GM18858 (cell line): ENCODE data around the gene WHRN.

Experiments used
- ATAC-seq: cut with Tn5 transposase; IDR thresholded peaks from one replicate; pipeline ENCODE4 v1.9.1; 2021; ENCODE audit not compliant: unreplicated experiment

WHRN gene

GRCh38 chr9:114493521-114494184 is 11.6 kb downstream of the WHRN start:
- ATAC-seq, result no peak

GRCh38 chr9:114492991-114493390 is 12.3 kb downstream of the WHRN start:
- no peak for ATAC-seq

GRCh38 chr9:114491430-114492003 is 13.8 kb downstream of the WHRN start:
- ATAC-seq, result no peak

GRCh38 chr9:114489928-114490327 is 15.3 kb downstream of the WHRN start:
- no peak for ATAC-seq

DNA sequence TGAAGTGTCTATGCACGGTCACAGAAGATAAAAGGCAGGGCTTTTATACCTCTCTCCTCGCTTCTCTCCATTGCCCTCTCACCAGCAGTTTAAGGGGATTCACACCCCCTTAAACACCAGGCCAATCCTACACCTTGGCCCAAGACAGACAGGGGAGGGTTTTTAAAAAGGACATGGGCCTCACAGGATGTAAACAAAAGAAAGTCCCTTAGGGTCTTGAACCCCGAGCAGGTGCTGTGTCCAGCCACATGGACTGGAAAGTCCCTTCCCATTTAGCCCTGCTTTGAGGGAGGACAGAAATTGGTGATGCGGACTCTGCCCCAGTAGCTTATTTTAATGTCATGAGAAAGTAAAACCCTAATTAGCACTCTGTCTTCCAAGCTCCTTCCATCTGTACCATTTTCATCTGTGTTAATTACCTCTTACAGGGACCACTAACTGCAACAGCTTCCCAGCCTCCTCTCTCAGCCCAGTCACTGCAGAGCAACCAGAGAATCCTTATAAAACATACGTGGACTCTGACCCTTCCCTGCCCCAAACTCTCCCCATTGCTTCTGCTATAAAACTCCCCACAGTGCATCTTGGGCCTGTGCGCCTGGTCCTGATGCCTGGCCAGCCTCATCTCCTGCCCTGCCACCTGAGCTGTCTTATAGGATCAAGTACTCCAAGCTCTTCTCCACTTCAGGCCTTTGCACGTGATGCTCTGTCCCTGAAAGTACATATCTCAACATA is 16.7 kb downstream of the WHRN start:
- no peak for ATAC-seq

DNA sequence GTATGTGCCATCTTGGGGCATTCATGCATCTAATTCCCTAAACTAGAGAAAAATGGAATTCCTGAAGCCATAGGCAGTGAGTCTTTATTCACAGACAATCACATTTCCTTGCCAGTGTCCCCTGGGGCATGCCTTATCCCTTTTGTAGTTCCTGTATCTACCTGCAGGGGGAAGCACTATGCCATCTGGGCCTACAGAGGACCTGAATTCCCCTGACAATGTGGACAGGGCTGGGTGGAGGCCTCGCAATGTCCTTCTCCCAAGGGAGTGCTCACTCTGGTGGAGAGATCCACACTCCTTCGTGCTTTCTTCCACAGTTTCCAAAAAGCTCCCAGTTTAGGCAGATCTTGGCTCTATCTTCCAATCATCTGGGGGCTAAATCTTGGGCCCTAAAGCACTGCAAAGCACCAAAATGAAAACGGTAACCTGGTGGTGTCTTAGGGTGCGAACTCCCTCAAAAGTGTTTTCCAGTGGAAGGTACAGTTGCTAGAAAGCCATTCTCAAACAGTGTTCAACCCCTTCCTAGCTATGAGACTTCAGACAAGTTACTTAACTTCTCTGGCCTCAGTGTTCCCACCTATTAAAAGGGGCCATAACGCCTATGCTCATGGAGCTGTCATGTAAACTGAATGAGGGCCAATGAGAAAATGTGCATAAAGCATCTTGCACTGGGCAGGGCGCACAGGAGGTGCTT is 17.5 kb downstream of the WHRN start:
- ATAC-seq, result no peak

GRCh38 chr9:114486205-114486963 is 18.9 kb downstream of the WHRN start:
- no peak for ATAC-seq

- ATAC-seq, result peak; percentile 52
Measured at GRCh38 chr9:114484854-114485443, 20.3 kb downstream of the WHRN start.

- peak; percentile 15 for ATAC-seq
Measured at GRCh38 chr9:114484215-114484853, 20.9 kb downstream of the WHRN start.

- no peak for ATAC-seq
Measured at GRCh38 chr9:114483499-114483898, 21.8 kb downstream of the WHRN start.

DNA sequence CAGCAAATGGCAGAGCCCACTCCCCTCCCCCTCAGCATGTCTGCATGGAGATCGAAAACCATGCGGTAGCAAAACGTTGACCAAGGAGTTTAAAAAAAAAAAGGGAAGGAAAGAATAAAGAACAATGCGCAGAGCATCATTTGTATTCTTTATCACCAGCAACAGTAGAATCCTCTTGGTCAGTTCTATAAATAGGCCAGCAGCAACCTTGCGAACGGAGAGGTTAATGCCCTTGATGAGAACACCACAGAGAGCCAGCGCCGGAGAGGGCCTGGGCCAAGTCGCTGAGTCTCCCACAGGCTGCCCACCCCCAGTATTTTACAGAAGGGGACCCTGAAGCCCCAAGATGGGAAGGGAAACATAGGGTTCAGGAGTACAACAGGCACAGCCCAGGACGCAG is 22.7 kb downstream of the WHRN start:
- no peak for ATAC-seq

DNA sequence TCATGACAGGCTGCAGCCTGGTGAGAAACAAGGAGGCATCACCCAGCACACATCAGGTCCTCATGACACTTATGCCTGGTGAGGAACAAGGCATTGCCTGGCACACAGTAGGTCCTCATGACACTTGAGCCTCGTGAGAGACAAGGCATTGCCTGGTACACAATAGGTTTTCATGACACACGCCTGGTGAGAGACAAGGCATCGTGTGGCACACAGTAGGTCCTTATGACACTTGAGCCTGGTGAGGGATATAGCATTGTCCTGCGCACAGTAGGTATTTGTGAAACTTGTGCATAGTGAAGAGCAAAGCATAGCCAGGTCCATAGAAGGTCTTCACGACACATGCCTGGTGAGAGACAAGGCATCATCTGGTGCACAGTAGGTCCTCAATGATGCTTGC is 23.5 kb downstream of the WHRN start:
- no peak for ATAC-seq

- ATAC-seq, result no peak
Measured at GRCh38 chr9:114480746-114481435, 24.4 kb downstream of the WHRN start.

- ATAC-seq, result no peak
Measured at GRCh38 chr9:114478871-114479270, 26.4 kb downstream of the WHRN start.

DNA sequence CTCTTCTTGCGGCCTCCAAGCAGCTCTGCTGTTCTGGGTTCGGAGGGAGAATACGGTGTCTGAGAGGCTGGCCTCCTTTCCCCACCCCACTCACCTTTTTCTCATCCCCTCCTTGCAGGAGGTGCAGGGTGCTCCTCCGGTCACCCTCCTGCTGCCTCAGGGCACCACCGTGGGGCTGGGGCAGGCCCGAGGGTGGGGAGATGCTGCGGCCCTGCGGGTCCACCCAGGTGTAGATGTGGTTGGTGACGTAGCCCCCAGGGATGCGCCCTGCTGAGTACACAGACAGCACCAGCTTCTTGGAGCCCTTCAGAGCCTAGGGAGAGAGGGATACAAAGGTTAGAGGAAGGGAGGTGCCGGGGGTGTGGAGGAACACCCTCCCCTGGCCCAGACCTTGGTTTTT is 26.8 kb downstream of the WHRN start:
- ATAC-seq, result no peak

DNA sequence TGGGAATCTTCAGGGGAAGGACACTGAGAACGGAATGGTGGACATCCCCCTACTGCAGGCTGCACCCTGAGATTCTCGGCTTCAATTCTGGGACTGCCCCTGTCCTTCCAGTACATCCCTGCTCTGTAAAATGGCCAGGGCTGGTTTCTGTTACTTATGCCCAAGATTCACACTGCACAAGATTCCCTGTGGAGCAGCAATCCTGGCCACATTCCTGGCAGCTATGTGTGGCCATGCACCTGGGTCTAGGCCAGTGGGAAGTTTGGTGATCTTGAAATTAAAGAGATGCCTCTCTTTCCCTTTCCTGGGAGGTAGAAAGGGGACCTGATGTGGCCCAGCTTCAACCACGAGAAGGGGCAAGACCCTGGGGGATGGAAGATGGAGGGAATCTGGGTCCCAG is 27.6 kb downstream of the WHRN start:
- no peak for ATAC-seq

DNA sequence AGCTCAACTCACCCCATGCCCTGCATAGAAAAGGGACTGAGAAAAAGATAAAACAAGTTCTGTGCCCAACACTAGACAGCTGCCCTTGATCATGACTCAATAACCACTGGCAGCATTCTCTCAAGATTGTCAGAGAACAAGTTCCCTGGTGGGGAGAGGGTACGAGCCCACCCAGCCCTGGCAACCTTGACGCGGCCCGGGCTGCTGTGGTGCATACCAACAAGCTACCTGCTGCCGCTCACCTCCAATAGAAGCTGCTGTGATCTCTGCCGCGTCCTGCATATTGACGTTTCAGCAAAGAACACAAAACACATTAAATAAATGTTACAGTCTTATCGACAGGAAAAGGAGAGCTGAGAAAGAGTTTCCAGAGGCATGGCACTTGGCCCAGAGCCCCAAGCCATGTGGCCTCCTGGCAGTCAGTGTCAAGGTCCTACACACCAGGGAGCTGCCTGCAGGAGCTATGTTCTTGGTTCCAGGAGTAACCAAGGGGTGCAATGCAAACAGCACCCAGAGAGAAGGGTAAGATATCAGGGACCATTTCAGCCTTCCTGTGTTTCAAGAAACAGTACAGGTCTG is 28.3 kb downstream of the WHRN start:
- no peak for ATAC-seq

GRCh38 chr9:114475412-114476135 is 29.7 kb downstream of the WHRN start:
- ATAC-seq, result no peak

DNA sequence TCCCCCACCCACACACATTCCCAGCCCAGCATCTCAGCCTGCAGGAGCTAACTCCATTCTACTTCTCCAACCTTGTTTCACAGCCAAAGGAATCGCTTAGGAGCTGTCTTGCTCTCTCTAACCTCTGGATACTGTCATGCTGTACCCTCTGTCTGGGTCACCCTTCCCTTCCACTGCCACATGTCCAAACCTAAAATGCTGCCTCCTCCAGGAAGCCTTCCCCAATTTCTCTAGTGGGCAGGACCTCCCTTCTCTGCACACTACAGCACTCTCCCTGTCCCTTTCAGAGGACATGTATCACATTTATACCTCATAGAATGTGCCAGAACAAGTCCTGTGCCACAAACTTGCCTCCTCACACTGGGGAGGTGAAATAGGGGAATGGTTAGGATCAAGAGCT is 30.8 kb downstream of the WHRN start:
- no peak for ATAC-seq
